H1 (cell line): Measurements from ENCODE around the gene SND1. TPM values are rescaled to one million over a fixed set of nuclear protein-coding genes. Genes with fewer than 3 reads are reported as not detected.

Source experiments
- TAF7 ChIP-seq: optimal IDR thresholded peaks from 2 replicates; pipeline ENCODE3; 2011; ENCODE audit warnings: low read depth, mild to moderate bottlenecking, inconsistent platforms, low read length, moderate library complexity, borderline replicate concordance
- polyA plus RNA-seq, 7 experiments: library from polyadenylated mRNA; depleted of rRNA in 3 of 7; stranded (reverse) in 5 of 7; unstranded in 2 of 7; fragments of >200 nt in 5 of 7; fragments of 200-250 nt in 2 of 7; gene quantifications; 1 replicate in 5 of 7; 2 replicates in 1 of 7; 4 replicates in 1 of 7; pipeline versions ENCODE4 v1.2.1 to v1.2.3, GENCODE V29; 2011 to 2013; ENCODE audit warnings: missing spikeins in 2 of 7, mixed read lengths in 2 of 7
- total RNA-seq: library from RNA; stranded (reverse); fragmentation: NEBNext Ultra II Directional; extraction: Animal tissue kit (Norgen Biotek cat#: 25700); gene quantifications from 2 replicates; pipeline ENCODE4 v1.2.1, GENCODE V29; 2021
- TF ChIP-seq, protein P1 (sequence below): fragments of 300-600 bp; sonication (generic); IDR thresholded peaks from 2 replicates; pipeline ENCODE4 v1.7.1; 2012; ENCODE audit warnings: low read length, moderate library complexity, mild to moderate bottlenecking, inconsistent platforms; ENCODE audit not compliant: insufficient replicate concordance

The SND1 gene
- total and polyA plus RNA-seq, 2 of the 8 experiments (the other 6 are each of a cell fraction or from before 2014, with no cell fraction given), result 122 to 290 TPM

DNA sequence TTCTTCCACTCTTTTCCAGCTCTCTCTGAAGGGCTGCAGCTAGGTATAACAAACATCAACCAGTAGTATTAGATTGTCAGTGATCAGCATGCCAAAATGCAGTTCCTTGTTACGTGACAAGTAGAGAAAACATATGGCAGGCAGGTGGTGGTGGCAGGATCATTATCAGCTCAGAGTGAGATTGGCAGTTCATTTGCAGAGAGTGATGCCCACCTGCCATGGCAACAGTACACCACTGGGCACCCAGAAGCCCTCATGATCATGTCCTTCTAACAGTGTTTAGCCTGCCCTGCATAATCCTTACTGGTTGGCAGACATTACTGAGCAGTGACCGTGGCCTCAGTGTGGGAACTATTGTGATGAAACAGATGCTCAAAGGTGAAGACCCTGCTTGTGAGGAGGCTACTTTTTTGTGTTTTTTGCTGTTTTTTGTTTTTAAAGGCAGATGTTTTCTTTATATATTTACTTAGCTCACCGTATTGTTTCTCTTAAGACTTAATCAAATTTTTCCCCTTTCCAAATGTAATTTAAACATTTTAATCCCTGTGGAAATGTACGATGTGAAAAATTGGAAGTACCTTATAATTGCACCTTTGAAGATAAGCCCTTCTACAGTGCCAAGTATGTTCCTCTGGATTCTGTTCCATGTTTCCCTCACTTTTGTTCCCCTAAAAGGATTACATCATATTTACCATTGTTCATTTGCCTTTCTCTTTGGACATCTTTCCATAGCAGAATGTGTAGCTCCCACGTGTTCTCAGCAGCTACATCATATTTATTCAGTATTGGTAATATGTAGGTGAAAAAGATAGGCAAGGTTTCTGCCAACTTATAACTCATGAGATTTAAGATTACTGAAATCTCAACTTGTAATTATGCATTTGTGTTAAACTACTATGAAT, 179.6 kb downstream of the SND1 start (continued):
- TF ChIP-seq, protein P1, sequence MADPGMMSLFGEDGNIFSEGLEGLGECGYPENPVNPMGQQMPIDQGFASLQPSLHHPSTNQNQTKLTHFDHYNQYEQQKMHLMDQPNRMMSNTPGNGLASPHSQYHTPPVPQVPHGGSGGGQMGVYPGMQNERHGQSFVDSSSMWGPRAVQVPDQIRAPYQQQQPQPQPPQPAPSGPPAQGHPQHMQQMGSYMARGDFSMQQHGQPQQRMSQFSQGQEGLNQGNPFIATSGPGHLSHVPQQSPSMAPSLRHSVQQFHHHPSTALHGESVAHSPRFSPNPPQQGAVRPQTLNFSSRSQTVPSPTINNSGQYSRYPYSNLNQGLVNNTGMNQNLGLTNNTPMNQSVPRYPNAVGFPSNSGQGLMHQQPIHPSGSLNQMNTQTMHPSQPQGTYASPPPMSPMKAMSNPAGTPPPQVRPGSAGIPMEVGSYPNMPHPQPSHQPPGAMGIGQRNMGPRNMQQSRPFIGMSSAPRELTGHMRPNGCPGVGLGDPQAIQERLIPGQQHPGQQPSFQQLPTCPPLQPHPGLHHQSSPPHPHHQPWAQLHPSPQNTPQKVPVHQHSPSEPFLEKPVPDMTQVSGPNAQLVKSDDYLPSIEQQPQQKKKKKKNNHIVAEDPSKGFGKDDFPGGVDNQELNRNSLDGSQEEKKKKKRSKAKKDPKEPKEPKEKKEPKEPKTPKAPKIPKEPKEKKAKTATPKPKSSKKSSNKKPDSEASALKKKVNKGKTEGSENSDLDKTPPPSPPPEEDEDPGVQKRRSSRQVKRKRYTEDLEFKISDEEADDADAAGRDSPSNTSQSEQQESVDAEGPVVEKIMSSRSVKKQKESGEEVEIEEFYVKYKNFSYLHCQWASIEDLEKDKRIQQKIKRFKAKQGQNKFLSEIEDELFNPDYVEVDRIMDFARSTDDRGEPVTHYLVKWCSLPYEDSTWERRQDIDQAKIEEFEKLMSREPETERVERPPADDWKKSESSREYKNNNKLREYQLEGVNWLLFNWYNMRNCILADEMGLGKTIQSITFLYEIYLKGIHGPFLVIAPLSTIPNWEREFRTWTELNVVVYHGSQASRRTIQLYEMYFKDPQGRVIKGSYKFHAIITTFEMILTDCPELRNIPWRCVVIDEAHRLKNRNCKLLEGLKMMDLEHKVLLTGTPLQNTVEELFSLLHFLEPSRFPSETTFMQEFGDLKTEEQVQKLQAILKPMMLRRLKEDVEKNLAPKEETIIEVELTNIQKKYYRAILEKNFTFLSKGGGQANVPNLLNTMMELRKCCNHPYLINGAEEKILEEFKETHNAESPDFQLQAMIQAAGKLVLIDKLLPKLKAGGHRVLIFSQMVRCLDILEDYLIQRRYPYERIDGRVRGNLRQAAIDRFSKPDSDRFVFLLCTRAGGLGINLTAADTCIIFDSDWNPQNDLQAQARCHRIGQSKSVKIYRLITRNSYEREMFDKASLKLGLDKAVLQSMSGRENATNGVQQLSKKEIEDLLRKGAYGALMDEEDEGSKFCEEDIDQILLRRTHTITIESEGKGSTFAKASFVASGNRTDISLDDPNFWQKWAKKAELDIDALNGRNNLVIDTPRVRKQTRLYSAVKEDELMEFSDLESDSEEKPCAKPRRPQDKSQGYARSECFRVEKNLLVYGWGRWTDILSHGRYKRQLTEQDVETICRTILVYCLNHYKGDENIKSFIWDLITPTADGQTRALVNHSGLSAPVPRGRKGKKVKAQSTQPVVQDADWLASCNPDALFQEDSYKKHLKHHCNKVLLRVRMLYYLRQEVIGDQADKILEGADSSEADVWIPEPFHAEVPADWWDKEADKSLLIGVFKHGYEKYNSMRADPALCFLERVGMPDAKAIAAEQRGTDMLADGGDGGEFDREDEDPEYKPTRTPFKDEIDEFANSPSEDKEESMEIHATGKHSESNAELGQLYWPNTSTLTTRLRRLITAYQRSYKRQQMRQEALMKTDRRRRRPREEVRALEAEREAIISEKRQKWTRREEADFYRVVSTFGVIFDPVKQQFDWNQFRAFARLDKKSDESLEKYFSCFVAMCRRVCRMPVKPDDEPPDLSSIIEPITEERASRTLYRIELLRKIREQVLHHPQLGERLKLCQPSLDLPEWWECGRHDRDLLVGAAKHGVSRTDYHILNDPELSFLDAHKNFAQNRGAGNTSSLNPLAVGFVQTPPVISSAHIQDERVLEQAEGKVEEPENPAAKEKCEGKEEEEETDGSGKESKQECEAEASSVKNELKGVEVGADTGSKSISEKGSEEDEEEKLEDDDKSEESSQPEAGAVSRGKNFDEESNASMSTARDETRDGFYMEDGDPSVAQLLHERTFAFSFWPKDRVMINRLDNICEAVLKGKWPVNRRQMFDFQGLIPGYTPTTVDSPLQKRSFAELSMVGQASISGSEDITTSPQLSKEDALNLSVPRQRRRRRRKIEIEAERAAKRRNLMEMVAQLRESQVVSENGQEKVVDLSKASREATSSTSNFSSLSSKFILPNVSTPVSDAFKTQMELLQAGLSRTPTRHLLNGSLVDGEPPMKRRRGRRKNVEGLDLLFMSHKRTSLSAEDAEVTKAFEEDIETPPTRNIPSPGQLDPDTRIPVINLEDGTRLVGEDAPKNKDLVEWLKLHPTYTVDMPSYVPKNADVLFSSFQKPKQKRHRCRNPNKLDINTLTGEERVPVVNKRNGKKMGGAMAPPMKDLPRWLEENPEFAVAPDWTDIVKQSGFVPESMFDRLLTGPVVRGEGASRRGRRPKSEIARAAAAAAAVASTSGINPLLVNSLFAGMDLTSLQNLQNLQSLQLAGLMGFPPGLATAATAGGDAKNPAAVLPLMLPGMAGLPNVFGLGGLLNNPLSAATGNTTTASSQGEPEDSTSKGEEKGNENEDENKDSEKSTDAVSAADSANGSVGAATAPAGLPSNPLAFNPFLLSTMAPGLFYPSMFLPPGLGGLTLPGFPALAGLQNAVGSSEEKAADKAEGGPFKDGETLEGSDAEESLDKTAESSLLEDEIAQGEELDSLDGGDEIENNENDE, result no peak
- TF ChIP-seq TAF7, result no peak
